Suprapubic skin (tissue), 4 donors: Measurements from ENCODE around the gene TM9SF4.

Experiments
- CTCF ChIP-seq, 2 donors: fragments of 200-600 bp in 1 of 2; fragments of 450-650 bp in 1 of 2; sonication (generic) in 1 of 2; IDR thresholded peaks; one replicate each; pipeline ENCODE4 v1.5.1; 2016 to 2019; ENCODE audit warnings: antibody characterized with exemption in 2 of 2, mild to moderate bottlenecking in 1 of 2, moderate library complexity in 1 of 2
- POLR2A ChIP-seq, 2 donors: fragments of 450-650 bp; IDR thresholded peaks; one replicate each; pipeline ENCODE4 v1.6.1; 2017; ENCODE audit warnings: antibody characterized with exemption in 2 of 2, mild to moderate bottlenecking in 2 of 2, moderate library complexity in 2 of 2
- POLR2AphosphoS5 ChIP-seq, 3 donors: sonication (generic); formaldehyde crosslinking; IDR thresholded peaks; one replicate each; pipeline ENCODE4 v1.6.1; 2017; ENCODE audit warnings: antibody characterized with exemption in 3 of 3

- TF ChIP-seq CTCF (IDR thresholded peaks at IDR 0.05) (no peak), POLR2AphosphoS5 (IDR thresholded peaks at IDR 0.05) (no peak), POLR2A (IDR thresholded peaks at IDR 0.05) (no peak)
Observed at GRCh38 chr20:32113591-32114260, 4.2 kb downstream of the TM9SF4 start.
